OCI-M1 (cell line): ENCODE data around the gene QRFP.

Experiments used
- DNase-seq: peaks from one replicate; lab custom pipeline; 2025; lab: John Stamatoyannopoulos, UW

The QRFP gene

DNA sequence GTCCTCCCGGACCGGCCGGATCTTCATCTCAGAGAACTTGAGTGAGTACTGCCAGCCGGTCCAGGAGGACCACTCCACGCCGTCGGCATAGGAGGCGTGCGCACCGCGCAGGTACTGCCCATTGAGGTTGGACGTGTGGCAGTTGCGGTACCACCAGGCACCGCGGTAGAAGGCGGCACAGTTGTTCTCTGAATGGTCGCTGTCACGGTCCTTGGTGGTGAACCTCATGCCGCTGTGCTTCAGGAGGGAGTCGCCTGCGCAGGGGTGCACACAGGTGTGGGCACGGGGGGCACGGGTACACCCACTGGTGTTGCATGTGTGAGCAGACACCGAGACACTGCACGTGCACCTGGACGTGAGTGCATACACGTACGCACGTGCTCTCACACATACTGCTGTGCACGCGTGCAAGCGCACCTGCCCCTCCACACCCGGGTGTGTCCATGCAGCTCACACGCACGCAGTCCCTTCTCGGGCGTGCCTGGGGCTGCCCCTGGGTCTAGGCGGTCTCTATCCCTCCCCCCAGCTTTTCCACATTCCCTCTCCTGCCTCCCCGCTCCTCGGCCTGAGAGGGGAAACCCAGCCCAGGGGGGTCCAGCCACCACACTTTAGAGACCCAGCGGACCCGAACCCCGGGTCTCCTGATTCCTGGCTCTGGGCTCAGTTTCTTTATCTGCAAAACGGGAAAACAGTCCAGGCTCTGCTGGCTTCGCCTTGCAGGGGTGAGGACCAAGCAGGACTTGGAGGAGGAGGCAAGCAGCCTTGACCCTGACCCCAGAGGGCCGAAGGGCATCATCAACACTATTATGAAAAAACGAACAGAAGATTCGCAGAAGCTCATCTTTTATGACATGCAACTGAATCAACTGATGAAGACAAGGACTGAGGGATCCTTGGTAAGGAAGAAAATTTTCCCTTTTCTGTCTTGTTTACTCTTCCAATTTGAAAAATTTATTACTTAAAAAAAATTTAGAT lies 7.7 kb upstream of the QRFP start:
- no peak for DNase-seq

DNA sequence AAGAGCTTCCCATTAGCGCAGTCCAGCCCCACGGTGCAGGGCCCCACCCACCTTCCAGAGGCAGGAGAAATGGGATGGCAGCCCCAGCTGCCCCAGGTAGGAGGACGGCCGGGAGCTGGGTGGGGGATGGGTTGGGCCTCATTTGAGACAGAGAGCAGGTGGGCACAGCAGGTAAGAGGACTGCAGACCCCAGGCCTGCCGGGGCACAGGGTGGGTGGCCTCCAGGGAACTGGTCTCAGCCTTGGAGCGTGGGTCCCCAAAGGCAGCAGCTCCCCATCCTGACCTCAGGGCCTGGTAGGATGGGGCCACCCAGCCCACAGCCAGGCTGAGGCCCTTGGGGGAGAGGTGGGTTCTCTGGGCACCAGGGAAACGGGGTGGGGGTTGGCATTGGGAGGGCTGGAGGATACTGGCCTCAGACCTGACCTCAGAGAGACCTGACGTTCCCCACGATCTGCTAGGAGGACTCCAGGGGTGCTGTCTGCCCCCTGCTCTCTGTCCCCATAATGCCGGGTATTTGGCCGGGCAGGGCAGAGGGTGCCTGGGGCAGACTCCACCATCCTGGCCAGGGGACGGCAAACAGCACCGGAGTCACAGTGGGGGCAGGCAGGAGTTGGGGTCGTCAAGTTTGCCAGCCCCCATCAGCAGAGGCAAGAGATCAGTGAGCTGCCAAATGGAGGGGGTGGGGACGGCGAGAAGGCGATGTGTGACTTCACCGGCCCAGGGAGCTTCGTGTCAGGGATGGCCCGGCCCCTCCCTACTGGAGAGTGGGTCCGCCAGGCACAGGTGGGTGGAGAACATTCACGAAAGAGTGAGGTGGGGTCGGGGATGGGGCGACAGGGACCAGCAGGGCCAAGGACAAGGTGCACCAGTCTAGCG lies 6.8 kb upstream of the QRFP start:
- DNase-seq: no peak

DNA sequence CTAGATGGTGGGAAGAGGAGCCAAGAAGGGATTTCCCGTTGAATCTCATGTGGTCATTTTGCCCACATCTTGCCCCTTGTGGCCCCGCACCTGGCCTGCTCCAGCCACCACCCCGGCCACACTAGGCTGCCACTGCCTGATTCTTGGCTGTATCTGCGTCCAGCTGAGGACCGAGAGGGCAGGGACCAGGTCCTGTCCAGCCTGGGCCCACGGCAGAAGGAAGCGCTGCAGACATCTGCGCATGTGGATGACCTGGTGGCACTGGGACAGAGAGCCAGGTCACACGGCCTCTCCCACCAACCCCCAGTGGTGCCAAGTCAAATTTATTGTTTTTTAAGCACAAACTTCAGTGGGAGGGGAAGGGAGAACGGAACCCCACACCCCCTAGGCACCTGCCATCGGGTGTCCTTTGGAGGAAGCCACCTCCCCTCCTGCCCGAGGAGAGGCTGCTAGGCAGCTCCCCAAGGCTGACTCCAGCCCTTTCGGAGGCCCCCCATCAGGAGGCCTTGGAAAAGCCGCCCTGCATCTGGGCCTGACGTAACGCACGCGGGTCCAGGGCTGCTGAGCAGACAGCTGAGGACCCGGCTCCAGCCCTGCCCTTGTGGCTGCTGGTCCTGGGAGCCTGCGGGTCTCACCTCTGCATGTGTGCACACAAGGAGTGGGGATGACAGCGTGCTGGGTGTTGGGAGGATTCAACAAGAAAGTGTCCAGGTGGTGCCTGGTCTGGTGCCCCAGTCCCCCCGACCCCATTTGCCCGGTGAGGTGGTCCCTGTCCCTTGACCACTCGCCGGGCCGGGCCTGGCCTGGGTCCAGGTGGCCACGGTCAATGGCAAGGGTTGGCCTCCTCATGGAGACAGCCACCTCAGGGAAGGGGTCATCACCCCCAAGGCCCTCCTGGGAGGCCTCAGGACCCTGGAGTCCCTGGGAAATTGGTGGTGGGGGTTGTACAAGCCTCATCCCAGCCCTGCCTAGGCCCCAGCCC lies 5.9 kb upstream of the QRFP start:
- DNase-seq: no peak

DNA sequence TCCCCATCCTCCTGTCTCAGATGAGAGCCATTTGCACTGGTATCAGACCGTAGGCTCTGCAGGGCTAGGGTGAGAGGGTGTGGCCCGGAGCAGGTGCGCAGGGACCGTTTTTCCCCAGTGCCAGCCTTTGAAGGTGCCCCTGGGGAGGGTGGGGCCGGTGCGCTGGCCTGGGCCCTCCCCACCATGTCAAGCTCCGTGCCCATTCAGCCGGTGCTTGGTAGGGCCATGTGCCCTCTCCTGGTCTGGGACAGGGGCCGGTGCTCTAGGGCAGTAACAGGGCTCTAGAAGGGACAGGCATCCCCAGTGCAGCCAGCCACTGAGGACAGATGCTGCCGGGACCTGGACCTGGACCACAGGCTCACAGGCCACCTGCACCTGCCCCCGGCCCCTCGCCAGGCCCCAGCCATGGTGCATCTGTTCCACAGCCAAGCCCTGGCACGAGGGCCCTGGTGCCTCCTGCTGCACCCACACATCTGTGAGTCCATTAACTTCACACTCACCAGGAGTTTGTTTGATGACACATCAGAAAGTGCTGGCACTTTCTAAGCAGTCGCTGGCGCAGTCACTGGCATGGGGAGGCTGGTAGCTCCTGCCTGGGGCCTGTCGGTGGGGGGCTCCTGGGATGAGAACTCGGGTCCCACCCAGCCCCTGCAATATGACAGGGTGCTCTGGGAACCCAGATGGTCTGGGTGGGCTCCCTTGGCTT lies 5.0 kb upstream of the QRFP start:
- DNase-seq: no peak

DNA sequence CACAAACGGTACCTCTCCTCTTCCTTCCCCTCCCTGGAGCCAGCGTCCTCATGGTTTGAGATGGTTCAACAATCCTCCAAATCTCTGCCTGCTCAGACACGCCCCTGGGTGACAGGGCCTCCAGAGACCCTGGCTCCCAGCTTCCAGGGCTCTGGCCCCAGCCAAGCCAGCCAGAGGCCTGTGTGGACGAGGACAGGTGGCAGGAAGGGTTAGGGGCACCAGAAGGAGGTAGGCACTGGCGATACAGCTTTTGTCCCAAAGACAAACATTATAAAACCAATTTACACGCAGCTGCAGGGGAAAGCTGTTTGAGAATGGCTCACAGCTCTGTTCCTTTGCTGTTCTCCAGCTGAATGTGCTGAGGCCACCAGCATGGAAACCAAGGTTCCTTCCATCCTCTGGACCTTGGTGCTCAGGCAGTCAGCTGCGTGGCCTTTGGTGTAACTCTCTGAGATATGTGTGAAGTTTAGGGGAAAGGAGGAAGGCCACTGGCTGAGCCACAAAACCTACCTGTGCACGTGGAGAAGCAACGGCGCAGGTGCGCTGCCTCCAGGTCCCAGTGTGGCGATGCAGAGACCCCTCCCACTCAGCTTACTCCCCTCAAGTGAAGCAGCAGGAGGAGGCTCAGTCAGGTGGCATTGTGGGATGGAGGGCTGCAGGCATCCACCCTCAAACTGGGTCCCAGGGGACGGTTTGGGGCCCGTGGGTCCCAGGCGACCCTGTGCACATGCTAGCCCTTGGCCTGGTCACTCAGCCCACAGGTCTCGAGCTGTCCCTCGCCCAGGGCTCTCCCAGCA lies 4.3 kb upstream of the QRFP start:
- no peak for DNase-seq

DNA sequence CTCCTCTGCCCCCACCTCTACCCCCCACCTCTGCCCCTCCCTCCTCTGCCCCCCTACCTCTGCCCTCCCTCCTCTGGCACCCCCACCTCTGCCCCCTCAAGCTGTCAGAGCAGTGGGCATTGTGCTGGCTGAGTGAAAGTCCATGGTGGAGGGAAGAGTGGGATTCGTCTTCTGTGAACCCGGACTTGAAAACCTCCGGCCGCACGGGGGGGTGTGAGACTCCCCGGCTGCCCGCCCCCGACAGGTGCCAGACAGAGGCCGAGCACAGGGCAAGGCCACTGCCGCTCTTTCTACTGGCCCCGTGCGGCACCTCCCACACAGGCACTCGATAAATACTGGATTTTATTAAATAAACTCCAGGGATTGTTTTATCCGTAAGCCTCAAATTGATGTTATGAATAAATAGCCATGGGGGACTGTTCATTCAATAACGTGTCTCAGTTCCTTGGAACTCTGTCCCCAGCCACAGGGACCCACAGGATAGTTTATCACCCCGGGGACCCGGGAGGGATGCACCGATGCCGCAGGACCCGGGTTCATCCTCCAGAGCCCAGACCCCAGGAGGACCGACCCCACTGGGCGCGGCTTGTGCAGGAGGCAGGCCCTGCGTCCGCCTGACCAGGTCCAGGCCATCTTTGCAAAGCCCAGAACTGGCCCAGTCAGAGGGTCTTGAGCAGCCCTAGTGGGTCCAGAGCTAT lies 2.6 kb upstream of the QRFP start:
- DNase-seq: no peak

DNA sequence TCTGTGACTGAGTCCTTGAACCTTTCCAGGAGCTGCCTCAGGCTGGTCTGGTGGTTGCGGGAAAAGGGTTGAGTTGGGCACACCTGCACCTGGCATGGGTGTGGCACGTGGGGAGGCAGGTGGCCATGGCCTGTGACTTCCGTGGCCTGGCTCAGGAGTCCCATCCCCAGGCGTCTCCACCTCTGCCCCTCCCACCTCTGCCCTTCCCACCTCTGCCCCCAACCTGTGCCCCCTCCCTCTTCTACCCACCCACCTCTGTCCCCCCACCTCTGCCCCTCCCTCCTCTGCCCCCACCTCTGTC lies 1.9 kb upstream of the QRFP start:
- DNase-seq: no peak

DNA sequence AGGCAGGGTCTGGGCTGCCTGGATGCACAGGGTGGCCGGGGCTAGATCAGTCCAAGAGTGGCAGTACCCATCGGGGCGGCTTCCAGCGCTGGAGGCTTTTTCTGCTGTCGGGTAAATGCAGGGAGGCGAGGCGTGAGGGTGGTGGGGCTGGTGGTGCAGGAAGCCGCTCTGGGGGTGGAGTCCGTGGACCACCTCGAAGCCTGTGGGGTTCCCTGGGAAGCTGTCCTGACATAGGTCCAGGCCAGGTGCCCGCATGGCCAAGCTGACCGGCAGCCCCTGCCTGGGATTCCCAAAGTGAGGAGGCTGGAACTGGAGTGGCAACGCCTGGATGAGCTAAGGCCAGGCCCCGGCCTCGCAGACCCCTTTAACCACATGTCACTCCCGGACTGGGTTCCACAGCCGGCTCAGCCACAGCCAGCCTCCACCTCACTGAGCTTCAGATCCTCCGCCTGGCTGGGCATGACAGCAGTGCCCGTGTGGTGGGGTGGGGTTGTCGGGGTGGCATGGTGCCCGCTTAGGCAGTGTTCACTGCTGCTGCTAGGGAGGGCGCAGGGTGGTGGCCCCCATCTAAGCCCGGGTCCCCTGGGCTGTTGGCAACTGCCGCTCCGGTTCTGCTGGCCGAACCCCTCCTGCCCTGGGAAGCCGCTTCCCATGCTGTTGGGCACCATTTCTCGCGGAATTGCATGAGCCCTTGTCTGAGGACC lies 1.4 kb upstream of the QRFP start:
- no peak for DNase-seq

DNA sequence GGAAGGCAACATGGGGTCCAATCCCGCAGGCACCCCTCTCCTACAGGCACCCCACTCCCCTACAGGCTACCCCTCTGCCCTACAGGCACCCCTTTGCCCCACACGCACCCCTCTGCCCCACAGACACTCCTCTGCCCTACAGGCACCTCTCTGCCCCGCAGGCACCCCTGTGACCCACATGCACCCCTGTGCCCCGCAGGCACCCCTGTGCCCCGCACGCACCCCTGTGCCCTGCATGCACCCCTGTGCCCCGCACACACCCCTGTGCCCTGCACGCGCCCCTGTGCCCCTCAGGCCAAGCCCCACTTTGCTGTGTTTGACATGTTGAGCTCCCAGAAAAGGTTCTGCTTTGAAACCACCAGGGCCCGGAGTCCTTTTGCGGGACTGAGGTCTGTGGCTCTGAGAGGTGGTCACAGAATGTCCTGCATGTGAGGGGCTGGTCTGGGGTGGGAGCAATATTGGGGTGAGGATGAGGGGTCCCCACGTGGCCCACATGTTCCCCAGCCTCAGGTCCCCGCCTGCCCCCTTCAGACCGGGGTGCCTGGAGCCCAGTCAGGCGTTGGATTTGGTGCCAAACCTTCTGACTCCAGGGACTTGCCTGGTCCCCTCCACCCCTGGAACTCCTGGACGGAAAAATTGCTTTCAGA lies 616 bp upstream of the QRFP start:
- DNase-seq: no peak

DNA sequence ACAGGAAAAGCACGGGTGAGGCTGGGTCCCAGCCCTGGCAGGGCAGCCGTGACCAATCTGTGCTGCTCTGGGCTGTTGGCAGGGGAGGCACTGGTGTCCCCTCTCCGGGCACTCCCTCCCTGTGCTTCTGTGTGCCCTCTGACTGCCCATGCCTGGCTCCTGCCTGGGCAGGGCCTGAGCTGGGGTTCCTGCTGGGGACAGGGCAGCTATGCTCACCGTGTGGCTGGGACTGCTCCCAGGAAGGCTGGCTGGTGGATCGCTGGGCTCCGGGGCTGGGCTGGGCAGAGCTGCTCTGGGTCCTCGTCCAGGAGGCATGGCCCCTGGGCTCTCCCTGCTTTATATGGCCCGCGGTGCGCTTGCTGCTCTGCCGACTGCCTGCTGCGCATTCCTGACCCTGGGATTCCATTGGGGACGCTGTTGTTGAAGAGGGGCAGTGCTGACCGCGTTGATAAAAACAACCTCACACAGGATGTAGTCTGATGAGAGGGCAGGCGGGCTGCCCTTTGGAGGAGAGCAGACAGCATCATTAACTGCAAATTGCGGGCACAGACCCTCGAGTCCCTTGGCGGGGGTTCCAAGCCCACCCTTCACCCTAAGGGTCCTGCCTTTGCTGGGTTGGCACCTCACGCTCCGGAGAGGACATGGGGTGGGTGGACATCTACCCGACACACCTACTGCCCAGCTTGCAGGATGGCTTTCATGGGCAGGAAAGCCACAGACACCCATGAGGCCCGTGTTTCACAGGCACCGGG lies 955 bp downstream of the QRFP start:
- no peak for DNase-seq

DNA sequence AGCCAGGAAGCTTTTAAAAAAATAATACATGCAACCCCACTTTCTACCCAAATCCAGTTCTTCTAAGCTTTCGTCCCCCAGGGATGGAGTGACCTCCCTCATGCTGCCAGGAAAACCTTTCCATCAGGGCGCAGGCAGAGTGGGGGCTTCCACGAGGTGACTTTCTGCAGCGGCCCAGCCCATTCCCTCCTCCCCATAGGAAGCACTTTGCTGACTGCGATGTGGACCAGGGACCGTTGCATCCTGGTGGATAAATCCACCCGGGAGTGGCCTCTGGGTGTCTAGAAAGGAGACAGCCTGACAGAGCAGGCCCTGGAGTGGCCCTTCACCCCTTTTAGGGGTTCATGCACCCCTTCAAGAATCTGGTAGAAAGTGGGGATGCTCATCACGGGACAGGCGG lies 1.6 kb downstream of the QRFP start:
- DNase-seq: no peak

DNA sequence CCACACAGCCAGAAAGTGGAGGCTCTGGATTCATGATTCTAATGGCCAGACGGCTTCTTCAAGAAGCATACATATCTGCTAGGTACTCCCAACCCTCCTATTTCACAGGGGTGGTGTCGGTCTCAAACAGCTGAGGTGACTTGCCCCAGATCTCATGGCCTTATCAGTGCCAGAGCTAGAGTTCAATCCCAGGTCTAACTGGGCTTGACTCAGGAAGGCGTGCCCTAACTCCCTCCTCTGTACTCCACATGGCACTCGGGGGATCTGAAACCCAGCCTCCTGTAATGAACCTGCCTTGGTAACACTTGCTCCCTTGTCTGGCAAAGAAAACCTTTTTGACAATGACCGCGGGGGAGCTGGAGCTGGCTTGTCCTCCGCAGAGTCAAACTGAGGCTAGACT lies 2.1 kb downstream of the QRFP start:
- no peak for DNase-seq

DNA sequence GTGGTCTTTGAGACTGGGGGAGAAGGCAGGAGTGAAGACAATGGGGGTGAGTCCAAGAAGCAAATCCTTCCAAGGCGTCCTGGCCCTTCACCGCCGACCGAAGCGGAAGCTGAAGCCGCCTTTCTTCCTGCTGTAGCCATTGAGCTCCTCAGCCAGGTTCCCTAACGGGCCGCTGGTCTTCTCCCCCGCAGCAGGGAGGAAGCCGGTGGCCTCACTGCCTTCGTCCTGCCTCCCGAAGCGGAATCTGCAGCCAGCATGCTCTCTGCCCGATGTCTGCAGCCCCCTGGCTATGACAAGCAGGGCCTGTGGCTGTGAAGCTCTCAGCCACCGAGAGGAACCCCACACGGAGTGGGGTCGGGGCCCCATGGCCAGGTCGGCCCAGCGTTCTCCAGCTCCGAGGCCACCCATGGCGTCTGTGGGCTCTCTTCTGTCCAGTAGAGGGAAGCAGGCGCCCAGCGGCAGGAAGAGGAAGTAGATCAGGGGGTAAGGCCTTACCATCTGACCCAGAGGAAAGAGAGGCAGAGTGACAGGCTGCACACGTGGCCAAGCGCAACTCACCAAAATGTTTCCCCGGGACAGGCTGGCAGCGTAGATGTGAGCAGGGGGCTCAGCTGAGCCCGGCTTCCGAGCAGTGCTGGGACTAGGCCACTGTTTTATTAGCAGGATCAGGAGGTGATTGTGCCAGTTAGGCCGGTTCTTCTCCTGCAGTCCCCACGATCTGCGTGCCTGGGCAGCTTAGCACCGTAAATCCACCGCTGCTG lies 3.1 kb downstream of the QRFP start:
- DNase-seq: peak; percentile 27

DNA sequence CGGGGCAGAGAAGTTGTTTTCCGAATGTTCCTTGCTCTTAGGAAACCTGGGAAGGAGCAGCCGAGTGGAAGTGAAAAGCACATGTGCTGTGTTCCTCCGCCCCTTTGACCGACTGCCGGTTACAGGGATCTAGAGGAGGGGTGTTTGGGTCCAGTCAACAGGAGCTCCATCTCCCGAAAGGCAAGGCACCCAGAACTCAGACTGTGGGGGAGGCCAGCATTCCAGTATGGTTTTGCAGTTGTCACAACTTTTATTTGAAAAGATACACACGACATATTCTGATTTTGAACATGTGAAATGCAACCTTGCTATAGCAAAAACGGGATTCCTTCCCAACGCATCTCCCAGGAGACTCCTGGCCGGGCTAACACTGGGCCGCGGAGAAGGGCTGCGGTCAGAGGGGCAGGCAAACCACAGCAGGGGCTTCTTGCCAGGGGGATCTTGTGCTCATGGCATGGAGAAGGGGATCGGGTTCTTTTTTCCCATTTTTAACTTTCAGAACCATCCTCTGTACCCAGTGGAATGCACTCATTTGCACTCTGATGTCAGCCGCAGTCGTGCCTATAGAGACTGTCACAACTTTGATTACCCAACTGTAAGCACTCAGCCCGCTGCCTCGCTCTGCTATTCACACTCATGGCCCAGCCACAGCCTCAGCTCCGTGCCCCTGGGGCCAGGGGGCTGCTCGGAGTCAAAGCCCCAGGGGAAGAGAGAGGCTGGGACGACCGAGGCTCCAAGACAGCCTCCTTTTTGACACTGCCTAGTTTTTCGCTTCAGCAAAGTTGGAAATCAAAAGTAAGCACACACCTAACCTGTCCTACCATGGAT lies 3.9 kb downstream of the QRFP start:
- DNase-seq: no peak

DNA sequence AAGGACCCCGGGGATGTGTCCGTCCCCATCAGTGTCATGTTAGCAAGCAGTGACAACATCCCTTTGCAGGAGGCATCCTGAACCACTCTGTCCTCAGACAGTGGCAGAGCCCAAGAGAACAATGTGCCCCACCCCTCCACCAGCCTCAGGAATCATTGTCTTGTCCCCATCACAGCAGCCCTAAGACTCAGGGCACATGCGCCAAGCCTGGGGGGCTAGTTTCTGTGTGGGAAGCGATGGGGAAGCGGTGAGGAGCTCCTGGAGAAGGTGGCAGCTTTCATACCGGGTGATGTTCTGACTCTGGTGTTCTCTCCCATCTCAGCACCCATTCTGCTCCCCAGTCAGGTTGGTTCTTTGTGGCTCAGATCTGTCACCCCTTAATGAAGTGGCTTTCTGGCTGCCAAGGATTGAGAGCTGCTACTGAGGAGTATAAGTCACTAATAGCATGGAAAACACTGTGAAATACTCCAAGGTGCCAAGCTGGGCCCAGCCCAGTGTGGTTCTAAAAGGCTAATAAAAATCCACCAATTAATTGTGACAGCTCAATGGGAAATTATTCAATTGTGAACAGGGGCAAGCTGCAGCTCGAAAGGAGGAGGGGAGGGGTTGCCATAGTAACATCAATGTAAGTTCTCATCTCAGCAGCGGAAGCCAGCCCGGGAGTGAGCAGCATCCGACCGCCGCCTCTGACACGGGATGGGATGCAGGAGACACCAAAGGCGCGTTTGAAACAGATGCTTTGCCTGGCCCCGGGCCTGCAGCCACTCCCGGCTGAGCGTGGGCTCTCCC lies 4.7 kb downstream of the QRFP start:
- no peak for DNase-seq
